NK-92 (cell line): ENCODE measurements around the gene GPC6.

ENCODE experiments used
- DNase-seq: peaks from one replicate; lab custom pipeline; 2025; ENCODE audit not compliant: unreplicated experiment; lab: John Stamatoyannopoulos, UW

Gene GPC6

GRCh38 chr13:94309997-94310855, 1083.6 kb downstream of the GPC6 start:
- DNase-seq, result no peak

- no peak for DNase-seq
These were observed 1085.3 kb downstream of the GPC6 start for GRCh38 chr13:94311893-94312292.

- DNase-seq, result no peak
These were observed 1086.1 kb downstream of the GPC6 start for GRCh38 chr13:94312511-94313216.

- no peak for DNase-seq
These were observed 1086.8 kb downstream of the GPC6 start for GRCh38 chr13:94313321-94313910.

- no peak for DNase-seq
These were observed 1087.3 kb downstream of the GPC6 start for GRCh38 chr13:94313926-94314325.

GRCh38 chr13:94315188-94315587, 1088.6 kb downstream of the GPC6 start:
- no peak for DNase-seq

- DNase-seq, result no peak
These were observed 1090.5 kb downstream of the GPC6 start for GRCh38 chr13:94317063-94317491.

GRCh38 chr13:94318418-94318817, 1091.8 kb downstream of the GPC6 start:
- DNase-seq, result no peak

- DNase-seq, result no peak
These were observed 1092.9 kb downstream of the GPC6 start for GRCh38 chr13:94319501-94319900.

- DNase-seq, result no peak
These were observed 1096.5 kb downstream of the GPC6 start for GRCh38 chr13:94322925-94323763.

- no peak for DNase-seq
These were observed 1097.5 kb downstream of the GPC6 start for GRCh38 chr13:94323764-94324758.

GRCh38 chr13:94324767-94325540, 1098.3 kb downstream of the GPC6 start:
- DNase-seq, result no peak

GRCh38 chr13:94325650-94326049, 1099.0 kb downstream of the GPC6 start:
- DNase-seq, result no peak

- DNase-seq, result no peak
These were observed 1100.7 kb downstream of the GPC6 start for GRCh38 chr13:94327318-94327717.

- no peak for DNase-seq
These were observed 1101.9 kb downstream of the GPC6 start for GRCh38 chr13:94328381-94329041.

GRCh38 chr13:94329277-94329676, 1102.7 kb downstream of the GPC6 start:
- no peak for DNase-seq

GRCh38 chr13:94329754-94330551, 1103.3 kb downstream of the GPC6 start:
- DNase-seq, result no peak
